ENCODE measurements around the gene WDR31.
"Not testable (repeated sequence)": the region's sequence is repeated elsewhere in the genome, so short reads cannot be mapped to it uniquely, and the experiment has no call there.

The WDR31 gene

GRCh38 chr9:113302792-113303418 lies 37.2 kb downstream of the WDR31 start, which contains the start of gene RNF183:
RNF183 (minus strand) TSS chr9:113303376; CDS start chr9:113298184, 5,192 bp downstream.
- H3K4me3 ChIP-seq (ENCODE audit: low read depth, low read length), result no peak within 1 kb of the TSS
- no peak for TF ChIP-seq CTCF (IDR thresholded peaks at IDR 0.05; ENCODE audit: control insufficient read depth, extremely low read depth, insufficient read depth)
- DNase-seq (ENCODE audit: low read depth), result no peak

GRCh38 chr9:113301548-113301947 lies 38.5 kb downstream of the WDR31 start:
- no peak for DNase-seq (ENCODE audit: low read depth)
- TF ChIP-seq CTCF (IDR thresholded peaks at IDR 0.05; ENCODE audit: control insufficient read depth, extremely low read depth, insufficient read depth), result no peak
- no peak overlapping the region for H3K4me3 ChIP-seq (ENCODE audit: low read depth, low read length)

- H3K4me3 ChIP-seq (ENCODE audit: low read depth, low read length), result no peak overlapping the region
- peak; percentile 22 for DNase-seq (ENCODE audit: low read depth)
- no peak for TF ChIP-seq CTCF (IDR thresholded peaks at IDR 0.05; ENCODE audit: control insufficient read depth, extremely low read depth, insufficient read depth)
These were observed 40.2 kb downstream of the WDR31 start for GRCh38 chr9:113299800-113300292.

GRCh38 chr9:113298924-113299770 lies 40.9 kb downstream of the WDR31 start:
- TF ChIP-seq CTCF (IDR thresholded peaks at IDR 0.05; ENCODE audit: control insufficient read depth, extremely low read depth, insufficient read depth), result no peak
- no peak for DNase-seq (ENCODE audit: low read depth)

GRCh38 chr9:113298311-113298710 lies 41.8 kb downstream of the WDR31 start:
- DNase-seq (ENCODE audit: low read depth), result no peak
- no peak overlapping the region for H3K4me3 ChIP-seq (ENCODE audit: low read depth, low read length)
- no peak for TF ChIP-seq CTCF (IDR thresholded peaks at IDR 0.05; ENCODE audit: control insufficient read depth, extremely low read depth, insufficient read depth)

More at GRCh38 chr9:113298924-113299770, 40.9 kb downstream of the WDR31 start:
- no peak overlapping the region for H3K4me3 ChIP-seq (ENCODE audit: low read depth, low read length)

- H3K4me3 ChIP-seq (ENCODE audit: low read depth, low read length), result no peak overlapping the region
- no peak for DNase-seq (ENCODE audit: low read depth)
- TF ChIP-seq CTCF (IDR thresholded peaks at IDR 0.05; ENCODE audit: control insufficient read depth, extremely low read depth, insufficient read depth), result no peak
These were observed 43.1 kb downstream of the WDR31 start for GRCh38 chr9:113296796-113297558.

GRCh38 chr9:113296247-113296646 lies 43.8 kb downstream of the WDR31 start:
- not testable (repeated sequence) for H3K4me3 ChIP-seq (ENCODE audit: low read depth, low read length); DNase-seq (ENCODE audit: low read depth)
